ENCODE measurements around the gene KCNT2. TPM values are rescaled to one million over a fixed set of nuclear protein-coding genes. Genes with fewer than 3 reads are reported as not detected.

The KCNT2 gene
- total and polyA plus RNA-seq, 2 of the 8 experiments (the other 6 are each of a cell fraction or from before 2014, with no cell fraction given), result 2.3 to 10.2 TPM

DNA sequence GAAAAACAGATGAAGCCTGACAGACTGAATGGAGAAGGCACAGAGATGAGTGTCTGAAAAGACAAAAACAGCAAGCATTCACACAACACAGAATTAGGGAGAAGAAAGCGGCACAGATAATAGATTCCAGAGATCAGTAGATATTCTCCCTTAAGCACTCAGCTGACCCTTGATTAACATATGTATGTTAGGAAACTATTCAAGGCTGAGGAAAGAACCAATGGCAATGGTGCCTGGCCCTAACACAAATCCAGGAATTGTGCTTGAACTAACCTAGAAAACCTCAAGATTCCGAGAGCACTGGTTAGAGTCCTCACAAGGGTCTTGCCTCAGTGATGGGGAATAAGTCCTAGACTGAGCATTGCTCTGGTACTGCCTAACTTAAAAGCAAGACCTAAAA lies 30.9 kb downstream of the KCNT2 start:
- Histone ChIP-seq H2BK120ac (replicated peaks; ENCODE audit: low read depth, low read length) (no peak overlapping the region), H2BK15ac (ENCODE audit: low read length) (no peak overlapping the region), H3K4ac (replicated peaks; ENCODE audit: insufficient read length, low read depth, low read length) (no peak overlapping the region), H3K79me1 (ENCODE audit: low read depth, low read length) (peaks cover under 1% of the 10 kb centered on the region; the same call in 1 of the 2 replicates), H3K36me3 (ENCODE audit: control insufficient read depth in 2 of 4, insufficient read depth in 4 of 4, low read length in 3 of 4) (no peaks in the 10 kb centered on the region; a peak in 1 of 8 replicates), H4K91ac (replicated peaks; ENCODE audit: insufficient read length, low read length) (no peak overlapping the region), H3K4me3 (ENCODE audit: extremely low read depth in 1 of 4, insufficient read depth in 2 of 4, low read depth in 3 of 4, low read length in 4 of 4) (no peak overlapping the region), H2AFZ (ENCODE audit: low read length) (no peak overlapping the region), H3K14ac (ENCODE audit: insufficient read length) (no peak overlapping the region), H3K9me3 (ENCODE audit: insufficient read depth in 2 of 2, low read depth in 1 of 2, low read length in 1 of 2) (no peaks in the 10 kb centered on the region), H2BK20ac (ENCODE audit: low read length) (no peak overlapping the region), H4K20me1 (replicated peaks in 1 of 2; ENCODE audit: control insufficient read depth in 1 of 2, insufficient read depth in 2 of 2, low read length in 2 of 2) (peaks cover 0 to 3% of the 10 kb centered on the region in 2 experiments), H2BK5ac (ENCODE audit: low read depth, low read length) (no peak overlapping the region), H3K23me2 (ENCODE audit: low read depth, low read length) (no peaks in the 10 kb centered on the region), H3K9ac (replicated peaks in 1 of 4; ENCODE audit: extremely low read depth in 1 of 4, low read depth in 3 of 4, low read length in 3 of 4) (no peak overlapping the region), H2BK12ac (ENCODE audit: low read depth, low read length) (no peak overlapping the region), H4K8ac (ENCODE audit: extremely low read depth, insufficient read depth, low read length) (no peak overlapping the region), H4K5ac (ENCODE audit: insufficient read length, low read depth, low read length) (no peak overlapping the region), H3K23ac (ENCODE audit: insufficient read length) (no peak overlapping the region), H3K4me2 (ENCODE audit: insufficient read depth in 1 of 2, low read depth in 2 of 2, low read length in 2 of 2) (peak overlapping the region; percentile 15 to 30; a peak in 2 of 4 replicates), H2AK5ac (ENCODE audit: low read depth, low read length) (no peak overlapping the region), H3K27me3 (replicated peaks in 1 of 4; ENCODE audit: control insufficient read depth in 3 of 4, extremely low read depth in 1 of 4, insufficient read depth in 3 of 4, low read length in 3 of 4) (no peaks in the 10 kb centered on the region), H3K27ac (ENCODE audit: low read depth, low read length) (no peak overlapping the region), H3K79me2 (ENCODE audit: control insufficient read depth in 1 of 2, insufficient read depth in 2 of 2, low read length in 2 of 2) (peaks cover 0 to 54% of the 10 kb centered on the region in 2 experiments; a peak in 2 of 4 replicates), H3K56ac (replicated peaks; ENCODE audit: insufficient read length, low read depth, low read length) (no peak overlapping the region), H3K18ac (ENCODE audit: extremely low read depth, low read length) (no peak overlapping the region), H3K4me1 (replicated peaks in 1 of 4; ENCODE audit: control insufficient read depth in 3 of 4, insufficient read depth in 4 of 4, low read length in 3 of 4) (peaks cover 0 to 12% (median 6%) of the 10 kb centered on the region in 4 experiments; a peak in 3 of 7 replicates)
- DNase-seq (ENCODE audit: low read depth in 1 of 2, low spot score in 2 of 2) (no peak), FAIRE-seq (peak; percentile 71)
- POLR2A ChIA-PET (ENCODE audit: partially characterized antibody), result interaction anchor here (1.5 kb wide), 1 partner anchor 14 kb away, joined by 4 read pairs; no protein-coding TSS in a partner anchor
- no peak for TF ChIP-seq CEBPB (IDR thresholded peaks at IDR 0.05; ENCODE audit: low read depth, low read length)
- no peak for TF ChIP-seq TAF7 (optimal IDR thresholded peaks at IDR 0.05; ENCODE audit: borderline replicate concordance, low read depth, low read length)
- TF ChIP-seq RBBP5 (IDR thresholded peaks at IDR 0.05; ENCODE audit: borderline replicate concordance, low read depth, low read length), result no peak
- TF ChIP-seq TAF1 (IDR thresholded peaks at IDR 0.05; ENCODE audit: low read depth, low read length), result no peak
- TF ChIP-seq JUN (IDR thresholded peaks at IDR 0.05; ENCODE audit: low read depth, low read length), result no peak
- TF ChIP-seq POU5F1 (IDR thresholded peaks at IDR 0.05; ENCODE audit: low read depth, low read length), result no peak
- no peak for TF ChIP-seq NANOG (IDR thresholded peaks at IDR 0.05; ENCODE audit: insufficient read depth, low read depth, low read length, poor library complexity, severe bottlenecking)
- TF ChIP-seq SP1 (IDR thresholded peaks at IDR 0.05; ENCODE audit: low read depth, low read length), result no peak
- no peak for TF ChIP-seq RXRA (IDR thresholded peaks at IDR 0.05; ENCODE audit: insufficient read depth, low read depth, low read length)
- TF ChIP-seq KDM4A (IDR thresholded peaks at IDR 0.05; ENCODE audit: low read depth, low read length, severe bottlenecking), result no peak
- TF ChIP-seq POLR2AphosphoS5 (IDR thresholded peaks at IDR 0.05; ENCODE audit: low read depth, low read length), result no peak
- TF ChIP-seq, protein P1, sequence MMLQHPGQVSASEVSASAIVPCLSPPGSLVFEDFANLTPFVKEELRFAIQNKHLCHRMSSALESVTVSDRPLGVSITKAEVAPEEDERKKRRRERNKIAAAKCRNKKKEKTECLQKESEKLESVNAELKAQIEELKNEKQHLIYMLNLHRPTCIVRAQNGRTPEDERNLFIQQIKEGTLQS (IDR thresholded peaks at IDR 0.05; ENCODE audit: insufficient read depth, low read depth, low read length), result no peak
- TF ChIP-seq BACH1 (IDR thresholded peaks at IDR 0.05; ENCODE audit: low read length), result no peak
- no peak for TF ChIP-seq POLR2A (IDR thresholded peaks at IDR 0.05; ENCODE audit: control extremely low read depth in 1 of 2, low read depth in 2 of 2, low read length in 2 of 2)
- CTCF ChIA-PET (ENCODE audit: partially characterized antibody), result interaction anchor here (0.7 kb wide), 1 partner anchor 760 kb away, joined by 3 read pairs; no protein-coding TSS in a partner anchor
- WGBS, 2 experiments (ENCODE audit: extremely low coverage in 1 of 2, insufficient coverage in 1 of 2, insufficient read length in 1 of 2, insufficient replicate concordance in 2 of 2, low coverage in 1 of 2, low lambda C conversion rate in 2 of 2, missing lambda C conversion rate in 1 of 2), result 67% methylated on average over 2 of the region's 2 CpGs; no CpG with 5 or more reads in 1 of the 2 experiments

Measured in H1 (cell line).